ENCODE measurements around the gene AATF. TPM values are rescaled to one million over a fixed set of nuclear protein-coding genes. Genes with fewer than 3 reads are reported as not detected.

Gene AATF
- total and polyA plus RNA-seq, 2 of the 8 experiments (the other 6 are each of a cell fraction or from before 2014, with no cell fraction given): 20.1 to 62.8 TPM

- Histone ChIP-seq H3K14ac (ENCODE audit: insufficient read length) (no peak overlapping the region), H3K56ac (replicated peaks; ENCODE audit: insufficient read length, low read depth, low read length) (no peak overlapping the region), H3K4me3 (ENCODE audit: extremely low read depth in 1 of 4, insufficient read depth in 2 of 4, low read depth in 3 of 4, low read length in 4 of 4) (no peak overlapping the region), H2BK20ac (ENCODE audit: low read length) (no peak overlapping the region), H4K8ac (ENCODE audit: extremely low read depth, insufficient read depth, low read length) (no peak overlapping the region), H3K18ac (ENCODE audit: extremely low read depth, low read length) (no peak overlapping the region), H3K4me1 (replicated peaks in 1 of 4; ENCODE audit: control insufficient read depth in 3 of 4, insufficient read depth in 4 of 4, low read length in 3 of 4) (peaks cover 21 to 41% (median 37%) of the 10 kb centered on the region in 4 experiments), H3K27ac (ENCODE audit: low read depth, low read length) (peak overlapping the region; percentile 14; the same call in 1 of the 2 replicates), H3K9me3 (ENCODE audit: insufficient read depth in 2 of 2, low read depth in 1 of 2, low read length in 1 of 2) (no peaks in the 10 kb centered on the region), H3K36me3 (ENCODE audit: control insufficient read depth in 2 of 4, insufficient read depth in 4 of 4, low read length in 3 of 4) (no peaks in the 10 kb centered on the region), H3K23me2 (ENCODE audit: low read depth, low read length) (no peaks in the 10 kb centered on the region; the same call in 1 of the 2 replicates), H2BK15ac (ENCODE audit: low read length) (no peak overlapping the region), H2BK5ac (ENCODE audit: low read depth, low read length) (no peak overlapping the region), H3K79me2 (ENCODE audit: control insufficient read depth in 1 of 2, insufficient read depth in 2 of 2, low read length in 2 of 2) (no peaks in the 10 kb centered on the region), H3K79me1 (ENCODE audit: low read depth, low read length) (no peaks in the 10 kb centered on the region), H4K5ac (ENCODE audit: insufficient read length, low read depth, low read length) (no peak overlapping the region), H4K20me1 (replicated peaks in 1 of 2; ENCODE audit: control insufficient read depth in 1 of 2, insufficient read depth in 2 of 2, low read length in 2 of 2) (no peaks in the 10 kb centered on the region), H3K4ac (replicated peaks; ENCODE audit: insufficient read length, low read depth, low read length) (no peak overlapping the region), H3K23ac (ENCODE audit: insufficient read length) (no peak overlapping the region), H3K4me2 (ENCODE audit: insufficient read depth in 1 of 2, low read depth in 2 of 2, low read length in 2 of 2) (no peak overlapping the region), H4K91ac (replicated peaks; ENCODE audit: insufficient read length, low read length) (no peak overlapping the region), H3K9ac (replicated peaks in 1 of 4; ENCODE audit: extremely low read depth in 1 of 4, low read depth in 3 of 4, low read length in 3 of 4) (no peak overlapping the region), H2BK12ac (ENCODE audit: low read depth, low read length) (no peak overlapping the region), H2AFZ (ENCODE audit: low read length) (no peak overlapping the region), H2AK5ac (ENCODE audit: low read depth, low read length) (no peak overlapping the region), H3K27me3 (replicated peaks in 1 of 4; ENCODE audit: control insufficient read depth in 3 of 4, extremely low read depth in 1 of 4, insufficient read depth in 3 of 4, low read length in 3 of 4) (no peaks in the 10 kb centered on the region; a peak in 1 of 7 replicates), H2BK120ac (replicated peaks; ENCODE audit: low read depth, low read length) (no peak overlapping the region)
- ChIA-PET CTCF (ENCODE audit: partially characterized antibody) (interaction anchor here (1.3 to 2.1 kb wide), 4 partner anchors 22 to 105 kb away, joined by 3 to 14 read pairs (median 4); no protein-coding TSS in a partner anchor), POLR2A (ENCODE audit: partially characterized antibody) (interaction anchor here (1.5 kb wide), 1 partner anchor 13 kb away, joined by 5 read pairs; no protein-coding TSS in a partner anchor)
- WGBS, 2 experiments (ENCODE audit: extremely low coverage in 1 of 2, insufficient coverage in 1 of 2, insufficient read length in 1 of 2, insufficient replicate concordance in 2 of 2, low coverage in 1 of 2, low lambda C conversion rate in 2 of 2, missing lambda C conversion rate in 1 of 2): 93% methylated on average over 3 of the region's 3 CpGs; no CpG with 5 or more reads in 1 of the 2 experiments
- TF ChIP-seq YY1 (IDR thresholded peaks at IDR 0.05; ENCODE audit: low read depth, low read length) (no peak), SP2 (IDR thresholded peaks at IDR 0.05; ENCODE audit: low read length) (no peak), TEAD4 (IDR thresholded peaks at IDR 0.05; ENCODE audit: low read depth, low read length) (no peak), TBP (IDR thresholded peaks at IDR 0.05; ENCODE audit: low read depth, low read length) (no peak), SIX5 (IDR thresholded peaks at IDR 0.05; ENCODE audit: low read depth, low read length) (no peak), ATF2 (IDR thresholded peaks at IDR 0.05; ENCODE audit: low read length) (no peak), EGR1 (IDR thresholded peaks at IDR 0.05; ENCODE audit: borderline replicate concordance, low read depth, low read length) (no peak), HDAC6 (IDR thresholded peaks at IDR 0.05; ENCODE audit: low read depth, low read length) (no peak), TAF7 (optimal IDR thresholded peaks at IDR 0.05; ENCODE audit: borderline replicate concordance, low read depth, low read length) (no peak)
- DNase-seq (ENCODE audit: low read depth in 1 of 2, low spot score in 2 of 2) (no peak), FAIRE-seq (no peak)
Observed at GRCh38 chr17:37069087-37069486, 120.3 kb downstream of the AATF start.

All from H1 (cell line).